Right atrium auricular region (tissue), 2 donors: ENCODE data around the gene TUBGCP4. TPM values are rescaled to one million over a fixed set of nuclear protein-coding genes. Genes with fewer than 3 reads are reported as not detected.

Experiments
- DNase-seq: peaks from one replicate; pipeline ENCODE4 v3.0.0-alpha.2; 2019; ENCODE audit warnings: low spot score
- H3K27ac ChIP-seq, 2 donors: fragments of 200-600 bp; sonication (generic); 1 replicate in 1 of 2; 2 replicates in 1 of 2; pipeline ENCODE4 v1.5.1; 2016 to 2019
- H3K27me3 ChIP-seq, 2 donors: fragments of 200-600 bp; sonication (generic); one replicate each; pipeline versions ENCODE4 v1.5.1 to v1.6.0; 2017 to 2019
- H3K36me3 ChIP-seq: fragments of 200-600 bp; sonication (generic); one replicate; pipeline ENCODE4 v1.5.1; 2016
- H3K4me1 ChIP-seq, 2 donors: fragments of 200-600 bp; sonication (generic); one replicate each; pipeline versions ENCODE4 v1.5.1 to v1.6.0; 2017 to 2019
- H3K4me3 ChIP-seq, 2 donors: fragments of 200-600 bp; sonication (generic); 1 replicate in 1 of 2; 2 replicates in 1 of 2; pipeline ENCODE4 v1.5.1; 2017 to 2019; ENCODE audit warnings: mild to moderate bottlenecking in 1 of 2, moderate library complexity in 1 of 2
- H3K9me3 ChIP-seq, 2 donors: fragments of 200-600 bp; sonication (generic); one replicate each; pipeline ENCODE4 v1.5.1; 2019
- total RNA-seq, 2 donors: library from RNA; depleted of rRNA; stranded (reverse); fragments of >200 nt; gene quantifications; one replicate each; pipeline ENCODE4 v1.1.0, GENCODE V29; 2016
- TF ChIP-seq, protein P1 (sequence below), 2 donors: fragments of 200-600 bp; sonication (generic); IDR thresholded peaks; one replicate each; pipeline ENCODE4 v1.5.1; 2019; ENCODE audit warnings: antibody characterized with exemption in 2 of 2

TUBGCP4 gene
- total RNA-seq, 2 donors from 2014 or later = 5.9 to 8.5 TPM

- Histone ChIP-seq H3K27ac (no peak overlapping the region), H3K27me3 (no peaks in the 10 kb centered on the region), H3K4me3 (no peak overlapping the region), H3K9me3 (peaks cover 19 to 50% of the 10 kb centered on the region in 2 donors), H3K36me3 (peaks cover 69% of the 10 kb centered on the region), H3K4me1 (no peaks in the 10 kb centered on the region)
- TF ChIP-seq, protein P1, sequence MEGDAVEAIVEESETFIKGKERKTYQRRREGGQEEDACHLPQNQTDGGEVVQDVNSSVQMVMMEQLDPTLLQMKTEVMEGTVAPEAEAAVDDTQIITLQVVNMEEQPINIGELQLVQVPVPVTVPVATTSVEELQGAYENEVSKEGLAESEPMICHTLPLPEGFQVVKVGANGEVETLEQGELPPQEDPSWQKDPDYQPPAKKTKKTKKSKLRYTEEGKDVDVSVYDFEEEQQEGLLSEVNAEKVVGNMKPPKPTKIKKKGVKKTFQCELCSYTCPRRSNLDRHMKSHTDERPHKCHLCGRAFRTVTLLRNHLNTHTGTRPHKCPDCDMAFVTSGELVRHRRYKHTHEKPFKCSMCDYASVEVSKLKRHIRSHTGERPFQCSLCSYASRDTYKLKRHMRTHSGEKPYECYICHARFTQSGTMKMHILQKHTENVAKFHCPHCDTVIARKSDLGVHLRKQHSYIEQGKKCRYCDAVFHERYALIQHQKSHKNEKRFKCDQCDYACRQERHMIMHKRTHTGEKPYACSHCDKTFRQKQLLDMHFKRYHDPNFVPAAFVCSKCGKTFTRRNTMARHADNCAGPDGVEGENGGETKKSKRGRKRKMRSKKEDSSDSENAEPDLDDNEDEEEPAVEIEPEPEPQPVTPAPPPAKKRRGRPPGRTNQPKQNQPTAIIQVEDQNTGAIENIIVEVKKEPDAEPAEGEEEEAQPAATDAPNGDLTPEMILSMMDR (IDR thresholded peaks at IDR 0.05) = no peak
- no peak for DNase-seq
Measured at GRCh38 chr15:43361313-43361903, 9.5 kb upstream of the TUBGCP4 start.

- TF ChIP-seq, protein P1 (IDR thresholded peaks at IDR 0.05) = no peak
- no peaks in the 10 kb centered on the region for H3K27me3 ChIP-seq
- peak overlapping the region; percentile 71 to 73 for H3K27ac ChIP-seq
- H3K9me3 ChIP-seq = no peaks in the 10 kb centered on the region
- H3K4me3 ChIP-seq = peak overlapping the region; percentile 76 to 82
- DNase-seq = no peak
- H3K36me3 ChIP-seq = peaks cover 21% of the 10 kb centered on the region
- H3K4me1 ChIP-seq = peaks cover 0 to 33% of the 10 kb centered on the region in 2 donors
Measured at GRCh38 chr15:43370310-43370974, 459 bp upstream of the TUBGCP4 start.

GRCh38 chr15:43376017-43376705 is 5.3 kb downstream of the TUBGCP4 start:
- Histone ChIP-seq H3K9me3 (no peaks in the 10 kb centered on the region), H3K36me3 (peaks cover 11% of the 10 kb centered on the region), H3K27me3 (no peaks in the 10 kb centered on the region), H3K27ac (no peak overlapping the region), H3K4me3 (no peak overlapping the region), H3K4me1 (peaks cover 0 to 13% of the 10 kb centered on the region in 2 donors)
- TF ChIP-seq, protein P1 (IDR thresholded peaks at IDR 0.05) = peak; percentile 37 to 65
- no peak for DNase-seq

DNA sequence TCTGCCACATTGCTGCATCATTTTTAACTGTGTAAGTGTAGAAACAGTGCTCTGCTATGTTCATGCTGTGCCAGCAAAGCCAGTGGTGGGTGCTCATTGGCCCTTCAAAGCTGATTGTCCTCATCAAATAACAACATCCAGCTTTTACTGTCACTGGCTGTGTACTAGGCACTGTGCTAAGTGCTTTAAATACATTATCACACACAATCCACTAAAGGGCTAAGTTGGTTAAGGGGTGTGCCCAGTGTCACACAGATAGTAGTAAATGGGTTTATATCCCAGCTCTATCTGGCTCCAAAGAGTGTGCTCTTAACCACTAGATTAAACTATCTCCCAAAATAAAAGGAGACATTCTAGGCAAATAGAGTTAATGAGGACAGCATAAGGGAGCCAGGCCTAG is 7.7 kb downstream of the TUBGCP4 start:
- DNase-seq = no peak
- H3K4me3 ChIP-seq = no peak overlapping the region
- no peaks in the 10 kb centered on the region for H3K4me1 ChIP-seq
- H3K27ac ChIP-seq = no peak overlapping the region
- no peaks in the 10 kb centered on the region for H3K27me3 ChIP-seq
- peaks cover 18% of the 10 kb centered on the region for H3K36me3 ChIP-seq
- H3K9me3 ChIP-seq = no peaks in the 10 kb centered on the region
- TF ChIP-seq, protein P1 (IDR thresholded peaks at IDR 0.05) = no peak

DNA sequence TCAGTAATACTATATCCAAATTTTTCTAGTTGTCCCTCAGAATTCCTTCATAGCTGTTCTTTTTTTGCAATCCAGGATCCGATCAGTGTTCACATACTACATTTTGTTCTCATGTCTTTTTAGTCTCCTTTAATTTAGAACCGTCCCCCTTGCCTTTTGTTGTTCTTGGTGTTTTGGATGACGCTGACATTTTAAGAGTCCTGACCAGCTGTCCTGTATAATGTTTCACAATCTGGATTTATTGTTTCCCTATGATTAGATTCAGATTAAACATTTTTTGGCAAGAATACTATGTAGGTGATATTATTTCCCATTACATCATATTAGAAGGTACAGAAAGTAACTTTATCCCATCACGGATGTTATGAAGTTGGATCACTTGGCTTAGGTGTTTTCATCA is 11.4 kb downstream of the TUBGCP4 start:
- Histone ChIP-seq H3K4me3 (no peak overlapping the region), H3K4me1 (no peaks in the 10 kb centered on the region), H3K27me3 (no peaks in the 10 kb centered on the region), H3K36me3 (peaks cover 40% of the 10 kb centered on the region), H3K9me3 (no peaks in the 10 kb centered on the region), H3K27ac (no peak overlapping the region)
- no peak for DNase-seq
- TF ChIP-seq, protein P1 (IDR thresholded peaks at IDR 0.05) = no peak
